H7 (cell line): ENCODE data around the gene CCDC66. TPM values are rescaled to one million over a fixed set of nuclear protein-coding genes. Genes with fewer than 3 reads are reported as not detected.
A peak's percentile ranks its signal among the peaks of the same experiment; 100 is the strongest.
"Not testable (repeated sequence)": the region's sequence is repeated elsewhere in the genome, so short reads cannot be mapped to it uniquely, and the experiment has no call there.

Source experiments
- DNase-seq: peaks from one replicate; pipeline ENCODE4 v3.0.0; 2012
- H3K27me3 ChIP-seq: 2 replicates; pipeline ENCODE4 v1.6.0; 2011; ENCODE audit warnings: mild to moderate bottlenecking, low read length; ENCODE audit not compliant: control insufficient read depth, insufficient read depth
- H3K36me3 ChIP-seq: replicated peaks from 2 replicates; pipeline ENCODE4 v1.5.1; 2011; ENCODE audit warnings: low read length; ENCODE audit not compliant: control insufficient read depth, insufficient read depth
- H3K4me3 ChIP-seq: 2 replicates; pipeline ENCODE4 v1.5.1; 2011; ENCODE audit warnings: low read depth, mild to moderate bottlenecking, control low read depth, low read length, moderate library complexity; ENCODE audit not compliant: insufficient read depth
- total RNA-seq: library from RNA; depleted of rRNA; stranded (reverse); fragments of >200 nt; shearing (Covaris generic); gene quantifications from 2 replicates; pipeline ENCODE4 v1.2.3, GENCODE V29; 2014; rRNA removed

CCDC66 gene
- 13.2 and 25.2 TPM in 2 replicates for total RNA-seq

DNA sequence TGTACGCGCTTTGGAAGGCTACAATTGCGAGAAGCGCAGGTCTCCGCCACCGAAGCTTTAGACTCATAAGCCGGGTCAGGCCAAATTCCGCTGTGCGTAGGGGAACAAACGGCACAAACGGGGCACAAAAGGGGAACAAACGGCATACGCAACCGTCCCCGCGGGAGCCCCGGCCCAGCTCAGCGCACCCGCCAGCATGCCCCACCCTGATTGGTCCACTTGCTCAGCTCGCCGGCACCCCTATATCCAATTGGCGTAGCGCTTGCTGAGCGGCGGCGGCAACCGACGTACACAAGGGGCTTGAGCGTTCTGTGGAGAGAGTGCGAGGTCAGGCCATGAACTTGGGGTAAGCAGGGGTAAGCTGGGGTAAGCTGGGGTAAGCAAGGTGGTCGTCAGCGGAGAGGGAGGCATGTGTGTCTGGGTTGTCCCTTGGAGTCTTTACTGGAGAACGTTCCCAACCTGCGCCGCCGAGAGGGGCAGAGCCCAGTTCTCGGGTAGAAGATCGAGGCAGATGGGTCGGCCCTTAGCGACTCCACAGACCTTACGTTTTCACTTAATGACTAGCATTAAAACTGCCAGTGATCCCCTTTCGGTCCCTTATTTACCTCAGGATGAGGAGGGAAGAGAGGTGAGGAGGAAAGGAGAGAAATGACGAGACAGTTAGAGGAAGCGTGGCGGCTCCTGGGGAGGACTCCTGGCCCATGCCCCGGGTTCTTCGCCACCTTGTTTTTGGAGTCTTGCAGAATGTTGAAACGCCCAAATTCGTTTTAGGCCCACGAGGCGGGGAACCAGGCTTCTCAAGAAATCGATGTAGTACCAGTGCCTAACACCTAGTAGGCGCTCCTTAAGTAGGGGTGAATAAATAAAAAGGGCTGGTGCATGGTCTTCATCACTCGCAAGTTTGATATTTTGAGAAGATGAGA, at the start of gene CCDC66:
CCDC66 (plus strand) TSS at position 268 of the 923 bp plus-strand sequence; CDS start at position 336, 68 bp downstream.
- H3K4me3 ChIP-seq = peak within 1 kb of the TSS; percentile 64
- H3K27me3 ChIP-seq = no peaks in the 10 kb centered on the region
- peaks cover 1% of the 10 kb centered on the region for H3K36me3 ChIP-seq
- DNase-seq = peak; percentile 91

DNA sequence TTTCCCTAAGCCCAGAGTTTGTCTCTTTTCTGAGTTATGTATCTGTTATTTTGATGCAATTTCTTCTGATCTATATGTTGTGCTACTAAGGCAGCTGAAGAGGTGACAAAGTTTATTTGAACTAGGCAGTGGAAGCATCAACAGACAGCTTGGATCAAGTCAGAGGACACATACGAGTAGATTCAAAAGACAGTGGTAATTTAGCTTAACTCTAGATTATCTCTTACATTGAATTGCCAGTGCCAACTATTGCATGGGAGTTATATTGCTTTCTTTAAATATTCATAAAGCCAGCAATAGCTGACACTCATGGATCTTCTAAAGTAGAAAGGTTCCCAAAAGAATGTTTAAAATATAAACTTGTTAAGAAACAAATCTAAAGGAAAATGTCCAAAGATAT, 37.3 kb upstream of the CCDC66 start:
- H3K36me3 ChIP-seq = no peaks in the 10 kb centered on the region
- no peak for DNase-seq
- no peaks in the 10 kb centered on the region for H3K27me3 ChIP-seq
- H3K4me3 ChIP-seq = no peak overlapping the region

DNA sequence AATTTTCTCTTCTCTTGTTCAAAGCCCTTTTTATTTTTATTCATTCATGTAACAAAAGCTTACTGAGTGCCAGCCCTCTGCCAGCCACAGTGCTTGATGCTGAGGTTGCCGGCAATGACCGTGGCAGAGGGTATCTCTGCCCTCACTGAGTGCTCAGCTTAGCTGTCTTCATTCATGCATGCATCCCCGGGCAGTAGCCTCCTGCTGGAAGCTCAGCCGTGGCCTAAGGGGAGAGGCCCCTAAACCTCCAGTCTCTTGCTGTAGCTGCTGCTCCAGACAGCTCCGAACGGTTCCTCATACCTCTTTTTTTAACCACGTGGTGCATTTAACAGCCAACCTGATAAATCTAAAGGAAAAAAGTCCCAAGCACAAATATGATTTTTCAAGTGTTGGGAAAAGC, 34.6 kb upstream of the CCDC66 start:
- Histone ChIP-seq H3K36me3 (no peaks in the 10 kb centered on the region), H3K4me3 (no peak overlapping the region), H3K27me3 (no peaks in the 10 kb centered on the region)
- no peak for DNase-seq

DNA sequence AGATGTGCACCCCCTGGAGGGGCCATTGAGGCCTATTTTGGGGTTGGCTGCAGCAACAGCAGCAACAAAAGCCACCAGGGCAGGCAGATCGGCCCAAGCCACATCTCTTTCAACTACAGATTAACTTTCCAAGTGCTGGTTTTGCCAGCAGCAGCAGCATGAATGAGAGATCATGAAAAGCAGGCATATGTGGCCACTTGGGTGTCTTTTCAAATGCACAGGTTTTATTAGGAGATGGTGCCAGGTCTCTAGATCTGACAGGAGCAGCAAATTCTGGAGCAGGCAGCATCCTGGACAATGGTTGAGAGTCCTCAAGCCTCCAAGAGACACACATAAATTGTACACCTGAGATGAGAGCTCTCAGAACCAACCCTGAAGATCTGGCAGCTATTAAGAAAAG, 31.7 kb upstream of the CCDC66 start:
- H3K27me3 ChIP-seq = no peaks in the 10 kb centered on the region
- H3K4me3 ChIP-seq = no peak overlapping the region
- no peak for DNase-seq
- H3K36me3 ChIP-seq = no peaks in the 10 kb centered on the region

DNA sequence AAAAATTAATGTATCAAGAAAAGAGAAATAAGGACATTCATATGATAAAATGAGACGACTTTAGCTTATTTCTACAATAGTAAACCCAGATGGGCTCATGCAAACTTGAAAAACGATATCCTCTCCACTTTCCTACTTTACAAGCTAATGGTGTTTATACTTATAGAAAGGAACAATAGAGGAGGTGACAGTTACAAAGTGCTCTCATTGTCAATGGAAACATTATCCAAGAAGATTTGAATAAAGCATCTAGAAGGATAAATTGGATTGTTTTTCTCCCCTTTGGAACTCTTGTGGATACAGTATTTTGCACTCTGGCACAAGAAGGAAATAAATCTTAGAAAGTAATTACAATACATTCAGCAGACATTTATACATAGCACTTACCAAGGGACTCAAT, 20.2 kb upstream of the CCDC66 start:
- no peaks in the 10 kb centered on the region for H3K36me3 ChIP-seq
- H3K4me3 ChIP-seq = no peak overlapping the region
- no peak for DNase-seq
- no peaks in the 10 kb centered on the region for H3K27me3 ChIP-seq

DNA sequence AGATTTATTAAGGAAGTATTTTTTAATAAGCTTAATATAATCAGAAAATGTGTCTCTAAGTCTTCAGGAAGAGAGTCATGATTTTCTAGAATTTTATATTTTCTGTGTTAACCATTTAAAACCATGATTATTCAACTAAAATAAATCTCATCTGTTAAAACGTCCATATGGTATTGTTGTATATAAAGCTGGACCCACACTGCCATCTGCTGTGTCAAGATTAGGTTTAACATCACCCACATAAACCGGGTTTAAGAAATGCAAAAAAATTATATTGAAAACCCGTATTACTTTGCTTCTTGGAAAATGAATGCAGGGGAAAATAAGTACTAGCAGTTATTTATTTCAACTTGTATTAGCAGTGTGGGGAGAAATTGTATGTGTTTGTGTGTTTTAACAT, 9.5 kb upstream of the CCDC66 start:
- H3K27me3 ChIP-seq = no peaks in the 10 kb centered on the region
- no peak for DNase-seq
- H3K4me3 ChIP-seq = no peak overlapping the region
- H3K36me3 ChIP-seq = no peaks in the 10 kb centered on the region

DNA sequence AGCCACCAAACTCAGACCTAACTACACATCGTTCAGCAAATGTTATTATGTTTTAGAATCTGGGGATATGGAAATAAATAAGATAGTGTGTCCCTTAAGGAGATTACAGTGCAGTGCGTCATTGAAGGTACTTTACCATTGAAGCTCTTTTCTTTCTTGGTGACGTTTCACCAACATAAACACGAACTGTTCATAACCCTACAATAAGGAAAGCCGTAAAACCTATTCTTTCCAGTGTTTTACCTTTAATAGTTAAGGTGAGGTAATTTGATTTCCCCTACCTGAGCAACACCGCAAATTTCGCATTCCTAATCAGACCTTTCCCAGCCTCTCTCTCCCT, 826 bp downstream of the CCDC66 start:
- Histone ChIP-seq H3K36me3 (peaks cover 1% of the 10 kb centered on the region), H3K4me3 (peak overlapping the region; percentile 64), H3K27me3 (no peaks in the 10 kb centered on the region)
- no peak for DNase-seq

DNA sequence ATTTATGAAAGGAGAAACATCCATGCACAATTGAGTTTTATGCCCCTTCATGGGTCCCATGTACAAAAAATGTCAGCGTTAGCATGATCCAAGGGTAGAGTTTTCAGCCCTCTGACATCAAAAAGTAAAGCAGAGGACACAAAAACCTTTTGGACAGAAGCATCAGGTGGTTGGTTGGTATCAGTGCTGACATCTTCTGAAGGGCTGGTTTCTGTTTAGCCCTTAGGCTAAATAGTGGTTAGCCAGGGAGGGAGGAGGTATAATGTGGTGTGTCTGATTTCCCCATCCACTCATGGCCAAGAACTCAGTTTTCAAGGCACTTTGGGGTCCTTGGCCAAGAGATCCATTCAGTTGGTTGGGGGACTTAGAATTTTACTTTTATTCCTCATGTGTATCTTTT, 16.5 kb downstream of the CCDC66 start:
- DNase-seq = no peak
- Histone ChIP-seq H3K27me3 (no peaks in the 10 kb centered on the region), H3K36me3 (peaks cover 4% of the 10 kb centered on the region), H3K4me3 (no peak overlapping the region)

DNA sequence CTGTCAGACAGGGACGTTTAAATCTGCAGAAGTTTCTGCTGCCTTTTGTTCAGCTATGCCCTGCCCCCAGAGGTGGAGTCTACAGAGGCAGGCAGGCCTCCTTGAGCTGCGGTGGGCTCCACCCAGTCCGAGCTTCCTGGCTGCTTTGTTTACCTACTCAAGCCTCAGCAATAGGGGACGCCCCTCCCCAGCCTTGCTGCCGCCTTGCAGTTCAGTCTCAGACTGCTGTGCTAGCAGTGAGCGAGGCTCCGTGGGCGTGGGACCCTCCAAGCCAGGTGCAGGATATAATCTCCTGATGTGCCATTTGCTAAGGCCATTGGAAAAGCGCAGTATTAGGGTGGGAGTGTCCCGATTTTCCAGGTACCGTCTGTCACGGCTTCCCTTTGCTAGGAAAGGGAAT, 25.0 kb downstream of the CCDC66 start:
- H3K27me3 ChIP-seq, H3K4me3 ChIP-seq, DNase-seq, H3K36me3 ChIP-seq: not testable (repeated sequence)

DNA sequence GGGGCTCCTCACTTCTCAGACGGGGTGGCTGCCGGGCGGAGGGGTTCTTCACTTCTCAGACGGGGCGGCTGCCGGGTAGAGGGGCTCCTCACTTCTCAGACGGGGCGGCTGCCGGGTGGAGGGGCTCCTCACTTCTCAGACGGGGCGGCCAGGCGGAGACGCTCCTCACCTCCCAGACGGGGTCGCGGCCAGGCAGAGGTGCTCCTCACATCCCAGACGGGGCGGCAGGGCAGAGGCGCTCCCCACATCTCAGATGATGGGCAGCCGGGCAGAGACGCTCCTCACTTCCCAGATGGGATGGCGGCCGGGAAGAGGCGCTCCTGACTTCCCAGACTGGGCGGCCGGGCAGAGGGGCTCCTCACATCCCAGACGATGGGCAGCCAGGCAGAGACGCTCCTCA, 27.3 kb downstream of the CCDC66 start:
- H3K27me3 ChIP-seq, H3K36me3 ChIP-seq, DNase-seq, H3K4me3 ChIP-seq: not testable (repeated sequence)

DNA sequence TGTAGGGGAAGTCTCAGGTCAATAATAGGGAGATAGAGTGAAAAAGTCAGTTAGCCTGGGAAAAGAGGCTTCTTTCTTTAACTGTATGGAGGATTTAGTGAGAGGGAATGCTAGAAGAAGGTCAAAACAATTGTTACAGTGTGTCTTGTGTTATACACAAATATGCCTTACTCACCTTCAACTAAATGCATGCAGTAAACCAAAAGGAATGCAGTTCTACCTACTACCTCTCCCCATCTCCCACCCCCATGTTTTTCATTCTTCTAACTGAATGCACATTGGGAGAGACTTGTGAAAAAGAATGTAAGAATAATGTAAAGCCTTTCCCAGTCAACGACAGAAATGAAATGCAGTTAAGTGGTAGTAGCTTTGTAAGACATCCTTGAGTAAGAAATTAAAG, 33.8 kb downstream of the CCDC66 start:
- H3K4me3 ChIP-seq = no peak overlapping the region
- no peaks in the 10 kb centered on the region for H3K36me3 ChIP-seq
- peak; percentile 10 for DNase-seq
- no peaks in the 10 kb centered on the region for H3K27me3 ChIP-seq

DNA sequence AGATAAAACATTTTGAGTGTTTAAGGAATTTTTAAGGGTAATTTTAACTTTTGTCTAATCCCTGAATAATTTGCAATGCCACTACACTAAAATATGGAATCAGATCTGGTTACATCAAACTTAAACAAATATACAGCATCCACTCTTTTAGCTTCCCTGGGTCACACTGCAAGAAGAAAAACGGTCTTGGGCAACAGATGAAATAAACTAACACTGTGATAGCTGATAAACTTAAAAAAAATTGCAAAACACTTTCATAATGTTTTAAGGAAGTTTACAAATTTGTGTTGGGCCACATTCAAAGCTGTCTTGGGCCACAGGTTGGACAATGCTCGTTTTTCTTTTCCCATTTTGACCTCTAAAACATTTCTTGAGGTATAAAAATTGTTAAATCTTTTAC, 34.3 kb downstream of the CCDC66 start:
- H3K36me3 ChIP-seq = no peaks in the 10 kb centered on the region
- no peak for DNase-seq
- H3K27me3 ChIP-seq = no peaks in the 10 kb centered on the region
- no peak overlapping the region for H3K4me3 ChIP-seq

DNA sequence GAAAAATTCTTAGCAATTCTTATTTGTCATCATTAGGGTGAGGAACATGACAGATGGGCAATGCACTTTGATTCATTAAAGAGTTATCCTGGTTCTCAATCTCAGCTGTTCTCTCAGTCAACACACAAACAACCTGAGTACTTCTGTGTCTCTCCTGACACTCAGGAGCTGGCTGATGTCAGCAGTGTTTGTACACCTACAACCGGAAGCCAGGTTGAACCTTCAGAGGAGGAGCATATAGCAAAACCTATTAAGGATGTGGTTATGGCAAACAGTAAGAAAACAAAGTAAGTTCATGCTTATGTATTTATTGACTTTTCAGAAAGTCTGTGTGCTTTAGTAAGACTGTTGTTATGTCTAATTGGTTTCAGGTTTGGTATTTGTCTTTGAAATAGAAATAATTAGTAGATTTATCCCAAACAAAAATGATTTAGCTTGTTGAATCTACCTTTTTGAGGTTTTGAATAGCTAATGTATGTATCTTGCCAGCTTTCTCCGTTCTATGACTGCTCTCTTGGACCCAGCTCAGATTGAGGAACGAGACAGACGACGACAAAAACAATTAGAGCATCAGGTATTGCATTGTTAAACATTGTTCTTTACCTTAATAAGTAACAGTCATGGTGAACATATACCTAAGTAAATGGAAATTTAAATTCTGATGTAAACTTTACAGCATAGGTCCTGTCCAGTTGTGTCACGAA, 36.6 kb downstream of the CCDC66 start:
- no peaks in the 10 kb centered on the region for H3K27me3 ChIP-seq
- DNase-seq = no peak
- H3K36me3 ChIP-seq = no peaks in the 10 kb centered on the region
- H3K4me3 ChIP-seq = no peak overlapping the region

DNA sequence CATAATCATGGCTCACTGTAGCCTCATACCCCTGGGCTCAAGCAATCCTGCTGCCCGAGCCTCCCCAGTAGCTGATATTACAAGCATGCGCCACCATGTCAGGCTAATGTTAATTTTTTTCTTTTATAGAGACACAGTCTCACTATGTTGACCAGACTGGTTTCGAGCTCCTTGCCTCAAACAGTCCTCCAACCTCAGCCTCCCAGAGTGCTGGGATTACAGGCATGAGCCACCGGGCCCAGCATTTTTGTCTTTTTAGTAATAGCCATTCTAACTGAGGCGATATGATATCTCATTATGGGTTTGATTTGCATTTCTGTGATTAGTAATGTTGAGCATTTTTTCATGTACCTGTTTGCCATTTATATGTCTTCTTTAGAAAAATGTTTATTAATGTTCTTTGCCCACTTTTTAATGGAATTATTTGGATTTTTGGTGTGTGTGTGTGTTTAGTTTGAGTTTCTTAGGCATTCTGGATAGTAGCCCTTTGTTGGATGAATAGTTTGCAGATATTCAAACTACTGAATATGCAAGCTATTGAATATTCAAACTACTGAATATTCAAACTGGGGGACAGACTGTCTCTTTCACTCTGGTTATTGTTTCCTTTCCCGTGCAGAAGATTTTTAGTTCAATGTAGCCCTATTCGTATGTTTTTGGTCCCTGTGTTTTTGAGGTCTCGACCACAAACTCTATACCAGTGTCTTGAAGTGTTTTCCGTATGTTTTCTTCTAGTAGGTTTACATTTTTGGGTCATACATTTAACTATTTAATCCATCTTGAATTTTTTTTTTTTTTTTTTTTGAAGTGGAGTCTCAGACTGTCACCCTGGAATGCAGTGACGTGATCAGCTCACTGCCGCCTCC, 39.2 kb downstream of the CCDC66 start:
- H3K27me3 ChIP-seq = no peaks in the 10 kb centered on the region
- DNase-seq = no peak
- no peak overlapping the region for H3K4me3 ChIP-seq
- no peaks in the 10 kb centered on the region for H3K36me3 ChIP-seq
